NCI-H2227 (cell line): ENCODE measurements around the gene SH3BGR.
"Not testable (repeated sequence)": the region's sequence is repeated elsewhere in the genome, so short reads cannot be mapped to it uniquely, and the experiment has no call there.

Experiments used
- DNase-seq: peaks from one replicate; lab custom pipeline; 2025; ENCODE audit not compliant: unreplicated experiment; lab: John Stamatoyannopoulos, UW

The SH3BGR gene

GRCh38 chr21:39538453-39539042 lies 86.8 kb downstream of the SH3BGR start:
- no peak for DNase-seq

- not testable (repeated sequence) for DNase-seq
These were observed 88.6 kb downstream of the SH3BGR start for GRCh38 chr21:39540367-39540766.

- DNase-seq, result no peak
These were observed 91.0 kb downstream of the SH3BGR start for GRCh38 chr21:39542736-39543135.

GRCh38 chr21:39546522-39546921 lies 94.8 kb downstream of the SH3BGR start:
- DNase-seq, result no peak

GRCh38 chr21:39552856-39553255 lies 101.1 kb downstream of the SH3BGR start:
- DNase-seq, result no peak

GRCh38 chr21:39553331-39553730 lies 101.6 kb downstream of the SH3BGR start:
- DNase-seq, result no peak

GRCh38 chr21:39555911-39556590 lies 104.3 kb downstream of the SH3BGR start:
- peak; percentile 85 for DNase-seq

- DNase-seq, result no peak
These were observed 107.7 kb downstream of the SH3BGR start for GRCh38 chr21:39559511-39559910.

GRCh38 chr21:39561140-39561539 lies 109.4 kb downstream of the SH3BGR start:
- no peak for DNase-seq

GRCh38 chr21:39562791-39563770 lies 111.3 kb downstream of the SH3BGR start:
- DNase-seq, result peak; percentile 28

GRCh38 chr21:39564200-39564599 lies 112.4 kb downstream of the SH3BGR start:
- DNase-seq, result no peak
